Astrocyte of the hippocampus (primary cell): ENCODE results near the gene MPPED1.

ENCODE experiments used
- DNase-seq: peaks from one replicate; pipeline ENCODE4 v3.0.0; 2011; ENCODE audit warnings: low read depth, low spot score

The MPPED1 gene

DNA sequence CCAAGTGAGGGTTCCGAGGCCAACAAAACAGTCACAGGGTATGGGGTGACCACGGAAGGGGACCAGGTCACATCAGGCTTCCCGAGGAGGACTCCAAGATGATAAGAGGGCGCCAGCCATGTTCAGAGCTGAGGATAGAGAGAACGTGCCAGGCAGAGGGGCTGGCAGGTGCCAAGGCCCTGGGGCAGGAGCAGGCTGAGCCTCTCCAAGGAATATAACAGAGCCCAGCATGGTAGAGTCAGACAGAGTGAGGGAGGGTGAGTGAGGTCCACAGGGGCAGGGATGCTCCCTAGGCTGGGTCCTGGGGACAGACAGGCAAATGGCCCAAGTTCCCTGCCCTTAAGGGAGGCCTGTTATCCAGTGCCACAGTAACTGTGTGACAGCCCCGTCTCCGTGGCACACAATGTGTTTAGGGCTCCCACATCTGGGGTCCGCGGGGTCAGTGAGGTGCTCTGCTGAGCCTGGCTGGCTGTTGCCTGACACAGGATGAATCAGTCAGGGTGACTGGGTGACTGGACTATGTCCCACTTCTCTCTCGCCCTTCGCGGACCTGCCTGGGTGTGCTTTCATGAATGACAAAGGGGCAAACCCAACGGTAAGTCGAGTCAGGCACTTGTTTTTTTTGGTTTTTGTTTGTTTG, 105.3 kb downstream of the MPPED1 start:
- DNase-seq = no peak

DNA sequence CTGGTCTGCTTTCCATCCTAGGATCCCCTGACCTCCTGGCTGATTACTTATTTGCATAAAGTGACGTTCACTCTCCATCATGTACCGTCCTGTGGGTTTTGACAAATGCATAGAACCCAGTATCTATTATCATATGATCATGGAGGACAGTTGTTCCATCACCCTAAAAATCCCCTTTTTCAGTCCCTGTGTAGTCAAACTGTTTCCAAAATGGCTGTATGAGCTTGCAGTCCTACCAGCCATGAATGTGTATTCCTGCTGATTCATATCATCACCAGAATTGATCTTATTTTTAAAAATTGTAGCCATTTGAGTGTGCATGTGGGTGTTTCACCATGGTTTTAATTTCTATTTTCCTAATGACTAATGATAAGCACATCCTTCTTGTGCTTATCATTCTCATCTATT, 108.8 kb downstream of the MPPED1 start:
- DNase-seq = no peak

DNA sequence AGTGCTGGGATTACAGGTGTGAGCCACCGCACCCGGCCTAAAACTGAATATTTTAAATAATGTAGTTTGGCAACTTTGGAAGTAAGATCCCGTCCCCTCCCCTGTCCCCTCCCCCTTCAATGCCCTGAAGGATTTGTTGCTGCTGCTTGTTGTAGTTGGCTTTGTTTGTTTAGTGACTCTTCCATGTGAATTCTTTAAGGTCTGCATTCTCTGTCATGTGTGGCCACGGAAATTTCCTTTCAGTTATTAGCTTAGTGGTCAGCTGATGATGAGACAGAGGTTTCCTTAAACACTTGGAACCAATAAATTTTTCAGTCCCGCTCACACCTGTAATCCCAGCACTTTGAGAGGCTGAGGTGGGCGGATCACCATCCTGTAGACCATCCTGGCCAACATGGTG, 109.9 kb downstream of the MPPED1 start:
- no peak for DNase-seq

DNA sequence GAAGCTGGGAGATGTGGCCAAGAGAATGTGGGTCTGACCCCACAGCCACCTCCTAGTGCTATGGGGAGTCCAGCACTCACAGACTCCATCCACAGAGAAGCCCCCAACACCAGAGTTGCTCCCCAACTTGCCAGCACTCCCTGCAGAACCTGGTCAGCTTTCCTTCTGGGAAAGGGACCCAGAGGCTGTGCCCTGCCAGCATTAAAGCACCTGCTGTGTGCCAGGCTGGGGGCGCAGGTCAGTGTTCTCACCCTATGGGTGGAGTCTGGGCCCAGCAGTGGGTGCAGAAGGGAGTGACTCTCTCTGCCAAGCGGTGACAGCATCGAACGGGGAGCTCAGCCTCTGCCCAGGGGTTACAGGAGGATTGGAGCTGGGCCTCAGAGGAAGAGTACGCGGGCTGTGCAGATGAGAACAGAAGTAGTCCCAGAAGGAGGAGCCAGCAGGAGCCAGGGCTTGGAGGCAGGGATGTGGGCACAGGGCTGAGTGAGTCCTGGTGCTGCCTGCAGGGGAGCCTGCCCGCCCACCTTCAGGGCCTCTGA, 114.4 kb downstream of the MPPED1 start:
- DNase-seq = no peak

DNA sequence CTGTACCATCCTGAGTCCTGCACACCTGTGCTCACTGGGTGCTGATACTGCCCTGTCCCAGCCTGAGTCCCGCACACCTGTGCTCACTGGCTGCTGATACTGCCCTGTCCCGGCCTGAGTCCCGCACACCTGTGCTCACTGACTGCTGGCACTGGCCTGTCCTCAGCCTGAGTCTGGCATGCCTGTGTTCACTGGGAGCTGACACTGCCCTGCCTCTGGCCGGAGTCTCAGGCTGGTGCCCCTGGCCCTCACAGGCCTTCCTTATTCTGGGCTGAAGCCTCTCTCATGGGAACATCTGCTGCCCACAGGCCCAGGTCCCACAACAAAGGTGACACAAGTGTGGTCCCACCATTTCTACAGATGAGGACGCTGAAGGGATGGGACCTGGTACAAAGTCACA, 115.1 kb downstream of the MPPED1 start:
- no peak for DNase-seq

DNA sequence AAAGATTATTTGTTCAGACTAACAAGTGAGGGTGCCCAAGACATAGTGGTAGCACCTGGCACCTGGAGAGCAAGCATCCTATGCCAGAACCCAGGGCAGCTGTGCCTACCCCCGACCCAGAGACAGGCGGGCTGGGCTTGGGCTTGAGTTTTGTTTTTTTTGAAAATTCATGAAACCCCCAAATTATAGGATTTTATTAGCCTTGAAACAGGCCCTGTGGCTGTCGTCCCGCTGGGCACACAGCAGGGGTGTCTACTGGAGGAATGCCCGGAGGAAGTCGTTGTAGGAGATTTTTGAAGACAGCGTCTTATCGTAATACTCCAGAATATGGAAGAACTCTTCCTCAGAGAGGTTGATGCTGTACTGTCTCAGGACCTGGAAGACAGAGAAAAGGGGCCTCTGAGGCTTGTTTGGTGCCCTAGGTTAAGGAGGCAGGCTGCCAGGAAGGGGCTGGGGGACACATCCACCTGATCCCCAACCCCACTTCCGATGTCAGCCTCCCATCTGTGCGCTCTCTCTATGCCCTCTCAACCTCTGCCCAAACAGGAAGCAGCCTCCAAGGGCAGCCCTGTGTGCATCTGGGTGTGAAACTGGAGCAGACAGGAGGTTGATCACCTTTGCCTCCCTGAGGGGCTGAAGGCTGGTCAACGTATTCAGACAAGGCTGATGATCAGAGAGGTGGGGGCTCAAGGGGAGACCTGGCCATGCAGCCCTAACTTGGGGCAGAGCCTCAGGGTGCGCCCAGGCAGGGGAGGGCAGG, 117.0 kb downstream of the MPPED1 start:
- DNase-seq = no peak

DNA sequence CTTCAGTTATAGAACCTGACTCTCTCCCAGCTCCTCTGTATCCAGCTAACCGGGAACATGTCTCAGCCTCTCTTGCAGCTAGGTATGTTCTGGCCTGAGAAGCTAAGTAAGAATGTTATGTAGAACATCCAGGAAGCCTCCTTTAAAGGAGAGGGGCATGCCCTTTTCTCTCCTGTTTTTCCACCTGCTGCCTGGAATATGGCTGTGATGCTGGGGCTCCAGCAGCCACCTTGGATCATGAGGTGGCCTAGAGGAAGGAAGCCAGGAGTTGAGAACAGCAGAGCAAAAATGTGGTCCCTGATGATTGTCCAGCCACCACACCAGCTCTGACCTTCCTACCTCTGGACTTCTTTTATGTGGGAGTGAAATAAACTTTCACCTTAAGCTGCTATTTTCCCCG, 117.6 kb downstream of the MPPED1 start:
- DNase-seq = no peak

DNA sequence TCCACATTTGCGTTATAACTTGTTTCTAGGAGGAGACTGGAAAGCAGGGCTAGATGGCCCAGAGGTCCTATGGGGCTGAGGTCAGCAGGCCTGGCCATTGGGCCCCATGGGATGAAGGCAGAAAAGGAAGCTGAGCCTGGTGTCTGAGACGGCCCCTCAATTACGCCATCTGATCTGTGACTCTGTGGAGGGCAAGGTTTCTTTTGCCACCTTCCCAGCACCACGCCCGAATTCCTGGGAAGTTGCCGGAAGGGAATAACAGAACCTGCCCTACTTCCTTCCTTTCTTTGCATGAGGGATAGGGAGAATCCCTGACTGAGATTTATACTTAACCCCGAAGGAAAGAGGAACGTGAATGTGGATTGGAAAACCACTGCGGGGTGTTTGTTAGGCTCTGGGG, 118.1 kb downstream of the MPPED1 start:
- no peak for DNase-seq

DNA sequence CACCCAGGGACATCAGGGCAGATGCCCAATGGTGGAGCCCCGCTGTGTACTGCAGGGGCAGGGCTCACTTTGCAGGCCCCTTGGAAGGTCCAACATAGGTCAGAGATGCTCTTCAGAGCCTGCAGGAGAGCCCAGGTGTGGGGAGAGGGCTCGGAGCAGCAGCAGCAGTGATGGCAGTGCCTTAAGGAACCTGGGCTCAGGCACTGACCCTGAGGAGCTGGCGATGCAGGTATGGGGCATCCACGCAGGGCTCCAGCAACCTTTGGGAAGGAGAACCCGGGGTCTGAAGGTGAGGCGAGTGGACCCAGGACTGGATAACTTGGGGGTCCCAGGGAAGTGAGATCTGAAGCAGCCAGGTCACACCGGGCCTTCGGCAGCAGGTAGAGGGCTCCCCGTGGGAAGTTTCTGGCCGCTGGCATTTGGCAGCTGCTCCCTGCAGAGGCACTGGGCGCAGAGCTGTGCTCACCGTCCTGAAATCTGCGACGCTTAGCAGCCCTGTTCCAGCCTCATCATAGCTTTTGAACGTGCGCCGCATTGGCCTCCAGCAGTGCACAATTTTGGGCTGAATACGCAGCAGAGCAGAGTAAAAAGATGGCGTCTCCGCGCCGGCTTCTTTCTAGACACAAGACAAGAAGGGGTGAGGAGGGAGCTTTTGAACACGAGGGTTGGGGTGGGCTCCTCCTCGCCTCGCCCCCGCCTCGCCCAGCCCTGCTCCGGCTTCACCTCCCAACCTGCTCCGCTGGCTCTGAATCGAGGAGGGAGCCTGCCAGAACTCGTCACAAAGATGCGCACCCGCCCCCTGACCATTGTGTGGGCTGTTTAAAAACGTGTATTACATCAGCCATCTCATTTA, 118.8 kb downstream of the MPPED1 start:
- no peak for DNase-seq

DNA sequence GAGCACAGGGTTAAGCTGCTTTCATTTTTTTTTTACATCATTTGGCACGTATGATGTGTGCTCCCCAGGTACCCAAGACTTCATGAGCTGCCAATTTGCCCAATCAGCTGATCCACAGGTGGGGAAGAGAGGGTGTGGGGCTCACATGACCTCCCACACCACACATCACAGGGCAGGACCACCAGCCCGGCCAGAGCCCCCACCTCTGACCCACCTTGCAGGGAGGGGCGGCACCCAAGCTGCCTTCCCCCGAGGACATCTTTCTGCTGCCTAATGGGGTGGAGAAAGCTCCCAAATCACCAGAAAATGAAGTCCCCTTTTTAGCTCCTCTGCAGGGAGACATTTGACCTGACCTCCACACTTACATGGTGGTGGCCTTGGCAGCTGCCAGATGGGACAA, 119.8 kb downstream of the MPPED1 start:
- no peak for DNase-seq

DNA sequence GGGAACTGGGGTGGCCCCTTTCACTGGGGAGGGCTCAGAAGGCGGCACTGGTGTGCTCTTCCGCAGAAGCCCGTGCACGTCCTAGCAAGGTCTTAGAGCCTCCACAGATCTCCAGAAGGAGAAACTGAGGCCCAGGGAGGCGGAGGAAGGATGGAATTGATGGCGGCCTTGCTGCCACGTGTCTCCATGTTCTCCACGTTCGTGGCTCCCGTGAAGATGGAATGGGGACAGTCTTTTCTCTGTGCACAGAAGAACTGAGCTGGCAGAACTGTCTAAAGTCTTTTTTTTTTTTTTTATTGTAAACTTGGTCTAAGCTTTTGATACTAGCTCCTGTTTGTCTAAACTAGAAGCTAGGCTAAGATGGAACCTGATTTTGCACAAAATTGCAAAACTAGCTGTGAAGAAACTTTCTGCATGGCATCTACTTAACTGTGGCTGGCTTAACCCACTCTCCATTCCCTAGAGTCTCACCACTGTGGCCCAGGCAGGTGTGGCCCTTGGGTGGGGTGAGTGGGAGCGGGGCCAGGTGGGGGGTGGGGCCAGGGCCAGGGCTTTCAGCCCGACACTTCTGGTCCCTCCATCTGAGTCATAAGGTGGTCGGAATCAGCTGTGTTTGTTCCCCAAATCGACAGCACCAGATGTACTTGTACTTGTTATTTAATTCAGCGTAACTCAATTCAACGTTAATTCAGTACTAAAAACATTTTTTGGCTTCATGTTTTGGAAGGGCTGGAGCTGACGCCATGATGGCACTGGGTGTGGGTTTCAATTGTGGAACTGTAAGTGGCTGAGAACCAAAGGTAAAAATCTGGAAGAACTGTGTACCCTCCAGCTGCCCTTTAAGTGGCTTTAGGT, 120.7 kb downstream of the MPPED1 start:
- no peak for DNase-seq

DNA sequence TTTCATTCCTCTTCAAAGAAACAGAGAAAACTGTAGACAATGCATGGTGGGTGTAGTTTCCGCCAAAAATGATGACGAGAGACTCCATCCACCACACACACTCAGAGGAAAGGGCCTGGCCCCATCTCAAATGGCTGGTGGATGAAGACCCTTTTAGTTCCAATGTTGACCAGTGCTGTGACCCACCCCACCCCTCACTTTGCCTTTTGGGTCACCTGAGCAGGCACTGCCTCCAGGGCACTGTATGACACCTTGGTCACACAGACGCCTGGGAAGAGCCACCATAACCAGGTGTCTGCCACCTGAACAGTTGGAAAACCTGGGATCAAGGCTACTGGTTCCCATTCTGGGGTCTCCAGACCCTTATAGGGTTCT, 121.3 kb downstream of the MPPED1 start:
- DNase-seq = no peak

DNA sequence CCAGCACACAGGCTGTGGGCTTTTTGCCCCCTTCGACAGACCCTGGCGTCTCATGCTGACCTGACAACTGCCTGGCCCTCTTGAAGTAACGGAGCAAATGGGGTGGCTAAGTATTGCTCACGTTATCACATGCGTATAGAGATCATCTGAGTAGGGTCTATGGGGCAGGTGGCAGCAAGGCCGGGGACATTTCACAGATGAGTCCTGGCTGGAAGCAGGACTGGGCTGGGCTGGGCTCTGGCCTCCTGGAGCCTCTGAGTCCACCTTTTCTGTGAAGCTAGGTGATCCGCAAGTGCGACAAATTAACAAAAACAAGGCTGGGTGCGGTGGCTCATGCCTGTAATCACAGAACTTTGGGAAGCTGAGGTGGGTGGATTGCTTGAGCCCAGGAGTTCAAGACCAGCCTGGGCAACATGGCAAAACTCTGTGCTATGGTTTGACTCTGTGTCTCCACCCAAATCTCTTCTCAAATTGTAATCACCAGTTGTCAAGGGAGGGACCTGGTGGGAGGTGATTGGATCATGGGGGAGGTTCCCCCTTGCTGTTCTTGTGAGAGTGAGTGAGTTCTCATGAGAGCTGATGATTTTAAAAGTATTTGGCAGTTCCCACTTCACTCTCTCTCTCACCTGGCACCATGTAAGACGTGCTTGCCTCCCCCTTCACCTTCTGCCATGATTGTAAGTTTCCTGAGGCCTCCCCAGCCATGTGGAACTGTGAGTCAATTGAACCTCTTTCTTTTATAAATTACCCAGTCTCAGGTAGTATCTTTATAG, 122.0 kb downstream of the MPPED1 start:
- DNase-seq = no peak

DNA sequence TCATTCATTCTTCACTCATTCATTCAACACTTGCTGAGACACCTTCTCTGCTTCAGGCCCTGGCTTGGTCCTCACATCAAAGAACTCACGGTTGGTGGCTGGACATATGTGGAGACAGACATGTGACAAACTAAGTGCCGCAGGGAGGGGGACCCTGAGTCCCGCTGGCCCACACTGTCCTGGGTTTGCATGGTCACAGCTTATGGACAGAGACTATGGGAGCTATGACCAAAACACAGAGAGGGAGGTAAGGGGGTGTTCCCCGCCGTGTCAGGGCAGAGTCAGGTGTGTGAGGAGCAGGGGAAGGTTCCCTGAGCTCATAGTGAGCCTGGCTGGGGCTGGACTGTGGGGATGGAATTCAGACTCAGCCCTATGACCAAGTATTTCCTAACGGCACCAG, 123.1 kb downstream of the MPPED1 start:
- DNase-seq = no peak

DNA sequence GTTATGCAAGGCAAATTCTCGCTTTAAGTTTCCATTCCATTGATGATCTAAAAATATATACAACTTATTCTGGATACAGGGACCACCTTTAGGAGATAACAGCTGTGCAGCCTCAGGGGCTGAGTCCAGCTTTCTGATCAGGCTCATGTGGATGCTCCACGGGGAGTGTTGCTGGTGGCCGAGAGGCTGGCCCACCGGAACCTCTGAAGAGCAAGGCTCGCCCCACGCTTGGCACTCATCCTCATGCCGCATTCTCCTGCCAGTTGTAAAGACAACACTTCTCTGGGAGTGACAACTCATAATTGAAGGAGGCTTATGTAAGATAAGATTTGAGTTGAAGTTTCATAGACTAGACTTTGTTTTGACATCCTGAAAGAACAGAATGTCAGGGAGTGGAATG, 123.5 kb downstream of the MPPED1 start:
- no peak for DNase-seq

DNA sequence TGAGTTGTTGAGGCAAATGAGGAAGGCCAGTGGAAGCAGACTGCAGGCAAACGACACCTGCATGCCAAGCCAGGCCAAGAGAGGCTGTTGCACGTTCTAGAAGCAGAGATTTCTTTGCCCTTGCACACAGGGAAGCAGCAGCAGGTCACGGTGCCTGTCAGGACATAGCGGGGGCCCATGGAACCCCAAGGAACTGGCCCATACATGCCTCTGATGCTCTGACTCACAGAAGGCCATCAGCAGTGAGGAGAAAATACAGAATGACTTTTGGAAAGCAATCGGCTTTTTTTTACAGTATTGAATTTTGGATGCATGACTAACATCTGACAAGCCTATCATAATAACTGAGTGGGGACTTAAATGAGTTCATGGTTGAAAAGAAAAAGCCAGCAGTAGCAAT, 123.9 kb downstream of the MPPED1 start:
- DNase-seq = no peak

DNA sequence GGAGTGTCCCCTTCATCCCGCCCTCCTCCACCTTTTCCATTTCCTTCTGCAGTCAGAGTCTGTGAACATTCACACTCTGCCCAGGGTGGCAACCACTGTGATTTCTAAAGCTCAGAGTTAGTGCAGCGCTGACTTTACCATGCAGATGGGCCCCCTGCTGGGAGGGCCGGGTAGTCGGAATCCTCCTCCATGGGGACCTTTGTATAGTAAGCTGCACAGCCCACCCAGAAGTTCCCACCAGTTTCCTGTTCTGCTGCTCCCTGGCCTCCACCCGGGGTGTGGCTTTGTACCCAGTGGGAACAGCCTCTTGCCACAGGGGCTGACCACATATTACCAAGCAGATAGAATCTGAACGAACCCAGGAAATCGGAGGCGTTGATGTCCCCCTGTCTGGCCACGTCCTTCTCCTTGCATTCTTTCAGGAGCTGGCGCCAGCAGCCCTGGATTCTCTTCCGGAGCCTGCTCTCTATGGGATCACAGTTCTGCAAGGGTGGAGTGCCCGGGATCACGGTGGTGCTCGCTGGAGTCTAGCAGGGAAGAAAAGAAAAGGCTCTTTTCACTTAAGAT, 125.3 kb downstream of the MPPED1 start:
- DNase-seq = no peak

DNA sequence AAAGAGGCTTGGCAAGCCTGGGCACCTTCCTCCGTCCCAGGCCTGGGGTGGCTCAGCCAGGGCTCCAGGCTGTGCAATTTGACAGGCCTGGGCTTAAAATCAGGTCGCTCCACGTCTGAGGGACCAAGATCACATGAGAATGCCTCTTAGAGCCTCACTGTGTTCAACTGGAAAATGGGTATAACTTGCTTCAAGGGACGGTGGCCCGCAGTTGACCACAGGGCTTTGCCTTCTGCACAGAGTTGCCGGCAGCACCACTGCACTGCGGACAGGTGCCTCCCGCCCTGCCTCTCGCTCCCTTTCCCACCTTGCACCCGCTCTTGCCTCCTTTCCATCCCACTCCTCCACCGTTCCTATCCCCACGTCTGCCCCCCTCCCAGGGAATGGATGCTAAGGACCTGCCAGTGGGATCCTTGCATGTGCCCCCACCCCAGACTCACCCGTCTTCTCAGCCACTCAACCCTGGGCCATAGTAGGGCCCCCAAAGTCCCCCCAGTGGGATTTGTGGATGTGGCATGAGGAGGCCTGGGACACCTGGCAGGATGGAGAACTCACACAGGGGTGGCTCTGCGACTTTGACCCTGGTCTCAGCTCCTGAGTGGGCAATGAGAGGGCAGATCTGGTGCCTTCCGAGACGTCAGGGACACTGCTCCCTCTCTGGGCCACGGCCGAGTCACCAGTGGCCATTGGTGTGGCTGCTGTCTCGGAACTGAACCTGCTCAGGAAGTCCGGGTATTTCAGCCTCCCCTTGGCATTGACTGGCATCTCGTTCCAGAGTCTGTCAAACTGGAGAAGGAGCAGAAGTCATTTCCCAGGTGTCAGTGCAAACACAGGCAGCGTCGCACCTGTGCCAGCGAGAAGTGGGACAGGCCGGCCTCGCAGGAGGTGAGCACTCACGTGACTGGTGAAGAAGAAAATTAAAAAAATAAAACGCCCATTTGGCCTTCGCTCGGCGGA, 128.0 kb downstream of the MPPED1 start:
- no peak for DNase-seq

DNA sequence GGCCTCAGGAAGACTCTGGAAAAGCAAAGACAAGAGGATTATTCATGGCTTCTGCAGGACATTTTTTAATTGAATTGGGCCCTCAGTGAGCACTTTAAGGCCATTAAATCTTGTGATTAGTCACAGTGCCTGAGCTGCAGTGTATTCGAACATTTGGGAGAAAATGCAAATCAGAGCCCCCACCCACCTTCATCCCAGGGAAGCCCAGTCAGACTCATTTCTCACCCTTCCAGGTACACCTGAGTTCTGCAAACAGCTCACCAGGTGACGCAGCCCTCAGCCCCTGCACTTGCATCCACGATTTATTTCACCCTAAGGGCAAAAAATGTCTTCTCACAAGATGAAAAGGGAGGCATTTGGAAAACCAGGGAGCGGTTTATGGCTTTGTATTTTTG, 128.7 kb downstream of the MPPED1 start:
- no peak for DNase-seq
